Endometrial microvascular endothelial cells (primary cell): ENCODE measurements around the gene PQBP1. TPM values are rescaled to one million over a fixed set of nuclear protein-coding genes. Genes with fewer than 3 reads are reported as not detected.

ENCODE experiments used
- in situ Hi-C: cut with HindIII; loops from 2 replicates; pipeline ENCODE4 v1.10.0; 2017; ENCODE audit warnings: low sequenced_read_pairs, low pct_unique_long_range_greater_than_20kb; ENCODE audit errors: inconsistent ontology term
- total RNA-seq: library from RNA; depleted of rRNA; stranded (reverse); fragments of >200 nt; gene quantifications from one replicate; pipeline ENCODE4 v1.2.3, GENCODE V29; 2015; ENCODE audit errors: inconsistent ontology term

The PQBP1 gene
- total RNA-seq, 1 donor from 2014 or later = 68.3 TPM

DNA sequence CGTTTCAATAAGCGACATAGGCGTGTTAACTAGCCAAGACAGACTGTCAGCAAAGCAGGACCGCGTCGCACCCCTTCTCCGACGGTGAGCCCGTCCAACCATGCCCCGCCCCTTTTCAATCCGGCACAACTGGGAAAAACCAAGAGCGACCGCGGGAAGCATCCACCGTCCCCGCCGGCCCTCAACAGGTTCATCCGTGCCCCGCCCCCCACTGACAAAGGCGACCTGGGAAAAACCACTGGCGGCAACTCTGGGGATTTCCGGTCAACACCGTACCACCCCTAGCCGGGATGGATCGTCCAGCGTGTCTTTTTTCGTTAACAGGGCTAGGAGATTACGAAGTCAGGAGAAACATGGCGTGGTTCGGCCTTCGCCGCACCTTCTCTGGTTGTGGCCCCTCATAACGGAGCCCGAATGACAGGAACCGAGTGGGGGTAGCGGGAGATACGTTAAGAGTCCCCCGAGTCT lies 539 bp upstream of the PQBP1 start:
- in situ Hi-C loops = no loop called here

DNA sequence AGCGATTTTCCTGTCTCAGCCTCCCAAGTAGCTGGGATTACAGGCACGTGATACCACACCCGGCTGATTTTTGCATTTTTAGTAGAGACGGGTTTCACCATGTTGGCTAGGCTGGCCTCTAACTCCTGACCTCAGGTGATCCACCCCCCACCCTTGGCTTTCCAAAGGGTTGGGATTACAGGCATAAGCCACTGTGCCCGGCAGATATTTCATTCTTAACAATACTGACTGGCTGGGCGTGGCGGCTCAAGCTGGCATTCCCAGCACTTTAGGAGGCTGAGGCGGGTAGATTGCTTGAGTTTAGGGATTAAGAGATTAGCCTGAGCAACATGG lies 1.3 kb downstream of the PQBP1 start:
- in situ Hi-C loops = no loop called here

- in situ Hi-C loops = no loop called here
These were observed 3.3 kb downstream of the PQBP1 start for GRCh38 chrX:48901069-48901468.

- in situ Hi-C loops = no loop called here
These were observed 4.4 kb downstream of the PQBP1 start for GRCh38 chrX:48902135-48902534.

- in situ Hi-C loops = no loop called here
These were observed 5.0 kb downstream of the PQBP1 start for GRCh38 chrX:48902776-48903175.

GRCh38 chrX:48903290-48903689 lies 5.6 kb downstream of the PQBP1 start:
- in situ Hi-C loops = no loop called here

DNA sequence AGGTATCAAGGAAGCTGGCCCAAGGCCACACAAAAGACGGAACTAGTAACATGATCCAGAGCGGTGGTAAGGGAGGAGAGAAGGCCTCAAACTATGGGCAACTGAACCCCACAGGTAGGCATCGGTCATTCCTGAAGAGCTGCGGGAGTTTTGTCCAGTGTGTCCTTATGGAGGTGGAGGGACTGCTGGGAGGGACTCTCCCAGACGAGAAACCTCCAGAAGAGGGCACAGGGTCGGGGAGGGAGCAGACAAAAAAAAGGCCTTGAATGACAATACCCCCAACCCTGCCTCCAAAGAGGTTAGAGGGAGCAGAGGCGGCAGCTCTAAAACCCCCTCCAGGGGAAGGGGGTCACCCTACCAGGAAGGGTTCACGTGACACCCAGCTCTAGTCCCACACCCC lies 6.5 kb downstream of the PQBP1 start:
- in situ Hi-C loops = no loop called here

DNA sequence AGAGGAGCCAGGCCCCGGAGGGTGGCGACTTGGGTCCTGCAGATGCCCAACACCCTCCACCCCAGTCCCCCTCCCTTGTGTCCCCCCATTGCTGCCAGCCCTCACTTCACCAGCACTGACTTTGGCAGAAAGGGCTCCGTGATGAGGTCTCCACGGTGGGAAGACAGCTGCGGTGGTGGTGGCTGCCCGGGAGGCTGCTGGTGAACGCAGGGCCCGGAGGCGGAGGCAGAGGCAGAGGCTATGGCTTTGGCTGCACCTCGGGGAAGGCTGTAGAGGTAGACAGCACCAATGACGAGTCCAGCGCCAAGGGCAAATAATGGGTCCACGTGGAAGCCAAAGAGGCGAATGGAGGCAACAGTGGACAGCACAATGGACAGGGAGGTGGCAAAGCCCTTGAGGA lies 6.9 kb downstream of the PQBP1 start:
- in situ Hi-C loops = no loop called here

GRCh38 chrX:48905090-48905790 lies 7.5 kb downstream of the PQBP1 start:
- in situ Hi-C loops = no loop called here

GRCh38 chrX:48908600-48908999 lies 10.9 kb downstream of the PQBP1 start:
- in situ Hi-C loops = no loop called here

GRCh38 chrX:48909703-48910294 lies 12.1 kb downstream of the PQBP1 start:
- in situ Hi-C loops = no loop called here

- in situ Hi-C loops = no loop called here
These were observed 13.2 kb downstream of the PQBP1 start for GRCh38 chrX:48910926-48911411.

DNA sequence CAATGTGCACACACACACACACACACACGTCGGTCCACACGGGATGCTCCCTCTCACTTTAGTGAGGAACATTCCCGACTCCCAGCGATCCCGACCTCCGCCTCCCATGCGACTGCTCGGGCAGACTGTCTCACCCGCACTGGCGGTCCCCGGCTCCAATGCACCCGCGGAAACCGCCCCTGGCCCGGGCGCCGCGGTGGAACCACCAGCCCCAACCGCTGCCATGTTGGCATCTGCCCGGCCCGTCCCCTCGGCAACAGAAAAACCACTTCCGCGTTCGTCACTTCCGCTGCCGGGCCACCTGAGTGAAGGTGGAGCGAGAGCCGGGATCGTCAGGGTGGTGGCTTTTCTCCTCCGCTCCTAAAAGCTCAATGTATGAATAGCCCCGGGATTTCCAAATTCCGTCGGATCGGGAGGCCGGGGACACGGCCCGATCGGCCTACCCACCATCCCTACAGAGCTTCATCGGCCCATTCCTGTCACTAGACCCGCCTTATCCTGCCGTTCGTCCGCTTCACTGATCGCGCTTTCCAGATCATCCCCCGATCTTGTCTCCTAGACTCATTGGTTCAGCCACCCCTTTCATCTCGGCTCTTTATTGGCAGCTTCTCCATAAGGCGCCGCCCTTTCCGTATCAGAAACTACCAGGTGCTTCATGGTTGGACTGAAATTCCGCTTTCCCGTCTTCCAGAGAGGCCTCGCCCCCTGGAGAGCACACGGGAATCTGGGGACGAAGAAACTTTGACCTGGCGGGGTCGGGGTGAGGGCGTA lies 13.9 kb downstream of the PQBP1 start, which contains the start of gene SLC35A2:
Gene SLC35A2 (minus strand): TSS at position 235 of the 771 bp plus-strand sequence. CDS start 10 bp downstream, at position 225.
- in situ Hi-C loops = no loop called here

DNA sequence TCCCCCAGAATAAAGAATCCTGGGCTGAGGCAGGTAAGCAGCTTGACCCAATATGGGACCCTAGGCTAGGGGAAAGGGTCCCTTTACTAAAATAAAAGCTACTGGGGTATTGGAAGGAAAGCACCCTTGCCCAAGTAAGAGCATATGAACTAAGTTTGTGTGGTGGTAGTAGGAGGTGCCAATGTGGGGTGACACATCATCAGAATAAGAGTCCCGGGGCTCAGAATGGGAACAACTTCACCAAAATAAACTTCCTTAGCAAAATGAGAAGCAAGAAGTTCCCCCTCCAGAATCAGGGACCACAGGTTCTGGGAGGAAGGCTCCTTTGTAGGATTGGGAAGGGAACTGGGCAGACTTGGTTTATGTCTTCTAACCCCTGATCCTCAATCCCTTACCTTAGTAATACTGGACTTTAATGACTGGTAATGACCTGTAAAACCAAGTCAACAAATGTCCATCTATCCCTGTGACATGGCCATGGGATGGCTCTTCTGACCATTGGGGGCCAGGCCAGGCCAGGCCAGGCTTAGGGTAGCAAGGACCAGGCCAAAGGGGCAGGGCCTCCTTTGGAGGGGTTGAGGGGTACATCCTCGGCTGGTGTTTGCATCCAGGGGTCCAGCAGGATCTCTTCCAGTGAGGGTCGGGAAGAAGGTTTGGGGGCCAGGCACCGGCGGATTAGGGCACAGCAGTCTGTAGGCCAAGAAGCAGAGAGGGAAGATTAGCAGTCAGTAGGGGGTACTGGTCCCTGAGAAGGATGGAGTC lies 16.1 kb downstream of the PQBP1 start:
- in situ Hi-C loops = no loop called here

- in situ Hi-C loops = no loop called here
These were observed 17.1 kb downstream of the PQBP1 start for GRCh38 chrX:48914593-48915493.

DNA sequence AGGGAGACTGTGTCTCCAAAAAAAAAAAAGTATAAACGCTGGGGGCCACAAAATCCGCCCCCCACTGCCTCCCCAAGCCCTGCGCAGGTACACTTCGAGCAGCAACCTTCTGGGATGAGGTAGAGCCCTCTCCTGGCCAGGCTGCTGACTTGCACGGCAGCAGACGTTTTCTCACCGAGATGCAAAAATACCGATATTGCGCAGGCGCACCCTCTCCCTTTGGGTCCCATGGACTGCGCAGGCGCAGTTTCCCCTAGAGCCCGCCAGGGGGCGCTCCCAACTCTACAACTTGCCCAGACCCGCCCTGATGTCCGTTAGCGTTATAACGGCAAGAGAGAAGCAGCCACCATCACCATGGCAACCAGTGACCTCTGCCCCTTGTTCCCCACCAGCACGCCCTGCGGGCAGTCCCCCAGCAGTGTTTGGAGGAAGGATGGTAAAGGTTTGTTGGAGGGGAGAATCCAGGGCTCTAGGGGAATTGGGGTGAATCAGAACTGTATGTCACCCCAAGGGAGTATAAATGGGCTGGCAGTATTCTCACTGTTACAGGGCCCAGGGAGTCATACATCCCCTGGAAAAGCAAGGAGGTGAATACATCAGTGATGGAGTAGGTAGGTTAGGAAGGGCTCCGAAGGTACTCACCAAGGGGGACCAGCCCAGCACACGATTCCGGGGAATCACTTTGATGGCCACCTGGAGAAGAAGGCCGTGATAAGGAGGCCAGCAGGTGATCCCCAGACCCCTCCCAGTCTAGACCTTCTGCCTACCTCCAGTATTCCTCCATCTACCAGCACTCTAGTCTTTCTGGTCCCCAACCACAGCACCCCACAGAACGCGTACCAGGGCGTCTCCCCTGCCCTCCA lies 19.6 kb downstream of the PQBP1 start:
- in situ Hi-C loops = no loop called here

- in situ Hi-C loops = no loop called here
These were observed 20.5 kb downstream of the PQBP1 start for GRCh38 chrX:48918301-48918642.
